ENCODE data around the gene GJC3.
"Not testable (repeated sequence)": the region's sequence is repeated elsewhere in the genome, so short reads cannot be mapped to it uniquely, and the experiment has no call there.

GJC3 gene

DNA sequence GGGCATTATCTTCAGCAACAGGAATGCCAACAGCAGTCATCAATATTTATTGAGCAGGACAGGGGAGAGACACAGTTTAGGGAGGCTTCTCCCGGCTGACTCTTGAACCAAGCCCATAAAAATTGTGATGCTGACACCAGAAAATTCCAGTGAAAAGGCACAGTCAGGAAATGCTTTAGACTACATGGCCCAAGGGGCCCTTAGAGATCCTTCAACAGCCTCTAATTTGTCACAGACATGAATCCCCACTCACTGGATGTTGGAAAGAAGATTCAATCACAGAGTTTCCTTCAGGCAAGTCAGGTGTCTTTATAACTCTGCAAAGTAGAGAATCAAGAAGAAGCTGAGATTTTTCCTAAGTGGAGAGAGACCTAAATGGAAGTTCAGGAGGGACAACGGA is 1.2 kb downstream of the GJC3 start:
- DNase-seq: no peak

- DNase-seq: no peak
Measured at GRCh38 chr7:99927536-99927935, 1.9 kb downstream of the GJC3 start.

DNA sequence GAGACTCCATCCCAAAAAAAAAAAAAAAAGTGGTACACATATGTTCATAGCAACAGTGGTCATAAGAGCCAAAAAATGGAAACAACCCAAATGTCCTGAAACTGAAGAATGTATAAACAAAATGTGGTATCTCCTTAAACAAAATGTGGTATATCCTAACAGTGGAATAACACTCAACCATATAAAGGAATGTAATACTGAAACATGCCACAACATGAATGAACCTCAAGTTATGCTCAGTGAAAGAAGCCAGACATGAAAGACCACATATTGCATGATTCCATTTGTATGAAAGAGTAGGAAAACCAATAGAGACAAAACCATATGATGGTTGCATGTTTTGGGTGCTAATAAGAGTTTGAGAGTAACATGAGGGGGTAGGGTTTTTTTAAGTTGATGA is 3.1 kb downstream of the GJC3 start:
- no peak for DNase-seq

DNA sequence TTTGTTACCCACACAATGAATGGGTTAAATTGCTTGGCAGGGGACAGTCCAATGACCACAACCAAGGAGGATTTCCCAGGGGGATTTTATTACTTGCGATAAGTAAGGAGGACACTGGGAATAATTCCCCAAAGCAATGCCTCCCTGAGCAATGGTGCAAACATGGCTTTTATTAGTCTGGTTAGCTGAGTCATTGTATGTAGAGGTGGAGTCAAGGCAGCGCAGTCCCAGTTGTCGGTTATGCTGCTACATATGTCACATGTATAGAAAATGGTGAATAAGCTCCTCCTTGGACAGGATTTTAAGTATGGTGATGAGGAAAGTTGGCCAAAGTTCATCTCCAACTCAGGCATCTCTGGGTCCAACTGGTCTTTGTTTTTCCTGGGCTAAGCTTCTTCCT is 6.2 kb downstream of the GJC3 start:
- no peak for DNase-seq

- no peak for DNase-seq
Measured at GRCh38 chr7:99920149-99920548, 9.3 kb downstream of the GJC3 start.

DNA sequence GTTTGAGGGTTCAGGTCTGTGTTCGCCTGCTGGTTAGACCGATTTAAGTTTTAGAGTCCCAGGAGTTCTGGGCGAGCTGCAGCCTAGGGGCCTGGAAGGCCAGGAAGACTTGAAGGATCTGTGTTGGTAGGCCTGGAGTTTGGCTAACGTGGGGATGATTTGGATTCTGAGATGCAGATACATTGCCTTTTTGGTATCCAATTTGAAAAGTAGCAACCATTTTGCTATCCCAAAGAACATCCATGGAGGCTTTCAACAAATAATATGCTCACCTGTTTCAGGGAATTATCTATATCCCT is 9.7 kb downstream of the GJC3 start:
- no peak for DNase-seq

GRCh38 chr7:99918959-99919813 is 10.2 kb downstream of the GJC3 start, which contains the start of gene TRIM4:
Gene TRIM4 (minus strand): TSS chr7:99919530. CDS start chr7:99919401, 129 bp downstream.
- DNase-seq: peak; percentile 82 to 86

DNA sequence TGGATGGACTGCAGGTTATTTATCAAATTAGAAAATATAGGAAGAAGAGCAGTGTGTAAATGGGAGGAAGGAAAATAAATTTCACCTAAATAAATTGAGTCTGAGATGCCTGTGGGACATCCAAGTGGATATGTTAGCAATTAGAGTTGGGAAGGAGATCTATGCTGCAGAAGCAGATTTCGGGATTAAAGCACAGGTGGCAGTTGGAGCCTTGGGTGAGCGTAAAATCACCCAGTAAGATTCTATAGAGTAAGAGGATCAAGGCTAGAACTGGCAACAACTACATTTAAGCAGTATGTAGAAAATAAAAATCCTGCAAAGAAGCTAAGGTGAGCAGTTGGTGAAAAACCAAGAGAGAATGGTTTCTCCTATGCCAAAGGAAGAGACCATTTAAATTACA is 18.4 kb downstream of the GJC3 start:
- no peak for DNase-seq

DNA sequence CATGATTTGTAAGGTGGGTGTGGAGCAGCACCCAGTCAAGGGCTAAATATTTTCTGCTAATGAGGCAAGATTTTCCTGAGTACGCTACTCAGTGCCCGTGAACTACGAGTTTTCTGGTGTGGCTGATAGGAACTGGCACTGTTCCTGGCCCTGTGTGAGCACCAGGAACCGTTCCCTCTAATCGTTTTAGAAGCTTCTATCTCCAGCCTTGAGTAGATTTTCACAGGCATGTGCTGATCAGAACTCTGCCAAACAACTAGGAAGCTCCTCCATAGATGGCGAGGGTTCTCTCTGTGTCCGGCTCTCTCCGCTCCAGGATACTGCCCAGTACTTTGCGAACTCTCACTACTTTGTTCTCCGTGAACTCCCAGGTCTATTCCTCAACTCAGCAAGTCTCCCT is 27.8 kb downstream of the GJC3 start:
- no peak for DNase-seq

DNA sequence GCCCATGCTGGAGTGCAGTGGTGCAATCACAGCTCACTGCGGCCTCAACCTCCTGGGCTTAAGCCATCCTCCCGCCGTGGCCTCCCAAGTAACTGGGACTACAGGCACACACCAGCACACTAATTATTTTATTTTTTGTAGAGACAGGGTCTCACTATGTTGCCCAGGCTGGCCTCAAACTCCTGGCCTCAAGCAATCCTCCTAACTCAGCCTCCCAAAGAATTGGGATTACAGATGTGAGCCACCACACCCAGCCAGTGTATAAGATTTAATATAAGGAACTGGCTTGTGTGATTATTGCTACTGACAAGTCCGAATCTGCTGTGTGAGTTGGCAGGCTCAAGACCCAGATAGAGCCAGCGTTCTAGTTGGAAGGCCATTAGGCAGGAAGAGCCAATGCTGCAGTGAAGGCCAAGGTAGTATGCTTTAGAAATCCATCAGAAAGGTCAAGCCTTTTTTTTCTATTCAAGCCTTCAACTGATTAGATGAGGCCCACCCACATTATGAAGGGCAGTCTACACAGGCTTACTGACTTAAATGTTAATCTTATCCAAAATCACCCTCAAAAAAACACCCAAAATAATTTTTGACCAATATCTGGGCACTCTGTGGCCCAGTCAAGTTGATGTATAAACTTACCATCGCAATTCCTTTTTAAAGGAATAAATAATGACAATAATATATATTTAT is 29.4 kb downstream of the GJC3 start:
- DNase-seq: no peak

GRCh38 chr7:99898836-99899235 is 30.6 kb downstream of the GJC3 start:
- DNase-seq: no peak

GRCh38 chr7:99898023-99898357 is 31.4 kb downstream of the GJC3 start:
- DNase-seq: no peak

DNA sequence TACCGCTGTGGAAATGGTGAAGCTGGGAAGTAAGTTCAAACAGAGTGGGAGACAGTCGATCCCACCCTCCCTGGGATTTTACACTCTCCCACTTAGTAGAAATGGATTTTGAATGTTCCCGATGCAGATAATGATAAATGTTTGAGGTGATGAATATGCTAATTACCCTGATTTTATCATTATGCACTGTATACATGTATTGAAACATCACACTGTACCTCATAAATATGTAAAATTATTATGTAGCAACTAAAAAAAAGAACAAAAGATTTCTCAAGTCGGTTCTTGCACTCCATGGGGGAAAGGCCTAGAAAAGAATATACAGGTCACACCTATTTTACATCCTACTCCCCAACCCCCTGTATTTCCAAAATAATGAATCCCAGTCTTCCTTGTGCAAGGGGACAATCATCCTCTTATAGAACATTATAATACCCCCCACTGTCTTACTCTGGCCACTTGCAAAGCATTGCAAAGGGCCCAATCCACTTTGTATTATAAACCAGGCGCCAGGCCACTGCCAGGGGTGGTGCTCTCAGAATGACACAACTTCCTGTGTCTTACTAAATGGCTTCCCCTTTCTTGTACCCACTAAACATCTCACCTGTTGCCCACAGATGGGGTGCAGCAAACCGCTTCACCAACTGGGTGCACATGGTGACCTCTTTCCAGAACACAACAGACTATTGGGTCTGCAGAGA is 31.9 kb downstream of the GJC3 start:
- no peak for DNase-seq

- DNase-seq: no peak
Measured at GRCh38 chr7:99894738-99895137, 34.7 kb downstream of the GJC3 start.

- DNase-seq: no peak
Measured at GRCh38 chr7:99893280-99893679, 36.1 kb downstream of the GJC3 start.

- DNase-seq: not testable (repeated sequence)
Measured at GRCh38 chr7:99890348-99890747, 39.1 kb downstream of the GJC3 start.

- not testable (repeated sequence) for DNase-seq
Measured at GRCh38 chr7:99888366-99888765, 41.1 kb downstream of the GJC3 start.

DNA sequence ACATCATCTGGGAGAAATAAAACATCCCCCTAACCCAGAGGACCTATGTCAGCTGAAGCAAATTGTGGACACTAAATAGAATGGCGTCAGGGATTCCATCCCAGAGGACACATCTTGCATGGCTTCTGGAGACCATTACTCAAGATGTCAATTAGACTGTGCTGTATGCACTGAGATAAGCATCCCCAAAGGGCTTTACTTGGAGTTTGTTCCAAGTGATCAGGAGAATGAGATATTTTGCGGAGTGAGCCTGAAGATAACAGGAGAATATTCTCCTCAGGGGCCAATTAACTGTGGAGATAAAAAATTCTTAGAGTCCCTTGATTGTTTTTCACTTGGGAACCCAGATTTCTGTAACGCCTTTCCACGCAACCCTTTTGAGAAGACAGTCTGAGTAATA is 48.0 kb downstream of the GJC3 start:
- no peak for DNase-seq

DNA sequence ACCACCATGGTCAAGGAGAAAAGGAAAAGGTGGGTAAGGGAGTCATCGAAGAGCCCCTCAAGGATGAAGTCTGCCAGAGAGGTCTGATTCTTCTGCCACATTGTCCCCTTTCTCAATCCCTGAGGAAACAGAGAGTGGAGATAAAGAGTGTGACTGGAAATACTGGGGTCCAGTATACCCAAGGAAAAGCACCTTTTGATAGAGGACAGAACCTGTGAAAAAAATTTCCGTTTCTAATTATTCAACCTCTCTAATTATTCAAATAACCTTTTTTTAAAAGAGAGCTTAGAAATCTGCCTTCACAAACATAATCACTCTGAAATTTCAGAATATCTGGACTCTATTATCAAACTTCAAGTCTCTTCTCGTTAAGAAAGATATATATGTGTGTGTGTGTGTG is 52.5 kb downstream of the GJC3 start, which contains the start of gene OR2AE1:
Gene OR2AE1 (minus strand): TSS at position 101 of the 400 bp plus-strand sequence. CDS start 0 bp downstream, at position 101.
- no peak for DNase-seq

DNA sequence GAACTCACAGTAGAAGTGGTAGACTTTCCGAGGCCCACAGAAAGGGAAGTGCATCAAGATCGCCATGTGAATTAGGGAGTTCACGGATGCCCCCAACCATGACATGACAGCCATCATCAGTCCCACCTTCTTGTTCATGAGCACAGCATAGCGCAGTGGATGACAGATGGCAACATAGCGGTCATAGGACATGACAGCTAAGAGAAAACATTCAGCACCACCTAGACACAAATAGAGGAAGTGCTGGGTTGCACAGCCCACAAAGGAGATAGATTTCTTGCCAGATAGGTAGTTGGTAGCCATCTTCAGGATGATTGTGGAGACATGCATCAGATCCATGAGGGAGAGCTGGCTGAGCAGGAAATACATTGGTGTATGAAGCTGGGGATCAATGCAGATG is 52.9 kb downstream of the GJC3 start:
- no peak for DNase-seq

All from activated CD4-positive, alpha-beta T cell treated with anti-CD3 and anti-CD28 coated beads for 4 hours (primary cell).